GM15510 (cell line): ENCODE data around the gene VMA21.

Experiments used
- POLR2A ChIP-seq: IDR thresholded peaks from 3 replicates; pipeline ENCODE4 v1.6.1; 2011; ENCODE audit warnings: borderline replicate concordance; ENCODE audit not compliant: insufficient read length; ENCODE audit errors: extremely low read depth

The VMA21 gene, protein sequence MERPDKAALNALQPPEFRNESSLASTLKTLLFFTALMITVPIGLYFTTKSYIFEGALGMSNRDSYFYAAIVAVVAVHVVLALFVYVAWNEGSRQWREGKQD

DNA sequence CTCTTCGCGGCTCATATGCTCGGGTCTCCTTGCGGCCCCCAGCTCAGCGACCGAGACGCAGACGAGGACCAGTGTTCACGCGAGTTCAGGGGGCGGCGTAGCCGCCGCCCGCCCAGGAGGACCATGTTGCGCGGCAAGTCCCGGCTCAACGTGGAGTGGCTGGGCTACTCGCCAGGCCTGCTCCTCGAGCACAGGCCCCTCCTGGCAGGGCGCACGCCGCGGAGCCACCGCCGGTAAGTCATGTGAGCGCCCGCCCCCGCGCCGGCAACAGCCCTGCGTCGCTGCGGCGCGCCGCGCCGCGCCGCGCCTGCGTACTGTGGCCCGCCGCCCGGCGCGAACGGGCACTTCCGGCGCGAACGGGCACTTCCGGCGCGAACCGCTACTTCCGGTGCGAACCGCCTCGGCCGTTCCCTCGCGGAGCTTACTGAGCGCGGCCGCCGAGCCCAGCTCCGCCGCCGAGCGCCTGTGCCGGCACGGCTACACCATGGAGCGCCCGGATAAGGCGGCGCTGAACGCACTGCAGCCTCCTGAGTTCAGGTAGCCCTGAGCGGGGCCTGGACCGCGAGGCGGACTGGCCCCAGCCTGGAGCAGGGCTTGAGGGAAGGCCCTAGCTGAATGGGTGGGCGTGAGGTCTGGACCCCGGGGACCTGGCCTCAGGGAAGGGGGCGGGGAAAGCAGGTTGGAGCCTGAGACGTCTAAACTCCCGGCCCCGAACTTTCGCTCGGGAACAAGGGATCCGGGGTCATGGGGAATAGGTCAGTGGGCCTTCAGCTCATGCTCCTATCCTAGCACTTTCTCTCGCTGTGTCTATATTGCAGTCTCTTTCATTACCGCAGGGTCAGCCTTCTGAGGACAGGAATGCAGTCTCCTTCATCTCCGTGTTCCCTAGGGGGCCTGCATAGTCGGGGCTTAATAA is at the start of gene VMA21:
Gene VMA21 (plus strand): TSS at position 382 of the 916 bp plus-strand sequence. CDS start 103 bp downstream, at position 485.
- TF ChIP-seq POLR2A, result peak; percentile 67

DNA sequence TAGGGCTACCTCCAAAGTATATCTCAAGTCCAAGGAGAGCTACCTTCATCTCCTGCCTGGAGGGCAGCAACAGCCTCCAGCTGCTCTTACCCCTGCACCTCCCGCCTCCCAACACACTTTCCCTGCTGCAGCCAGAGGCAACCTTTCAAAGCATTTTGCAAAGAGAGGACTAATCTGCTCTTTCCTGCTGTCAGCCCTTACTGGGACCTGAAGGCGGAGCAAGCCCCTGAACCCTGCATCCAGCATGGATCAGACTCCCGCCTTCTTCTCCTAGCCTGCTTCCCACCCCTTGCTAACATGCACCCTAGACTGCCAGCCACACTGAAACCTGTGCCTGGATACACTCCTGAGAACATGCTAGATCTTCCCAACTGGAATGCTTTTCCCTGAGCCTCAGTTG is 37.7 kb upstream of the VMA21 start:
- TF ChIP-seq POLR2A, result no peak

DNA sequence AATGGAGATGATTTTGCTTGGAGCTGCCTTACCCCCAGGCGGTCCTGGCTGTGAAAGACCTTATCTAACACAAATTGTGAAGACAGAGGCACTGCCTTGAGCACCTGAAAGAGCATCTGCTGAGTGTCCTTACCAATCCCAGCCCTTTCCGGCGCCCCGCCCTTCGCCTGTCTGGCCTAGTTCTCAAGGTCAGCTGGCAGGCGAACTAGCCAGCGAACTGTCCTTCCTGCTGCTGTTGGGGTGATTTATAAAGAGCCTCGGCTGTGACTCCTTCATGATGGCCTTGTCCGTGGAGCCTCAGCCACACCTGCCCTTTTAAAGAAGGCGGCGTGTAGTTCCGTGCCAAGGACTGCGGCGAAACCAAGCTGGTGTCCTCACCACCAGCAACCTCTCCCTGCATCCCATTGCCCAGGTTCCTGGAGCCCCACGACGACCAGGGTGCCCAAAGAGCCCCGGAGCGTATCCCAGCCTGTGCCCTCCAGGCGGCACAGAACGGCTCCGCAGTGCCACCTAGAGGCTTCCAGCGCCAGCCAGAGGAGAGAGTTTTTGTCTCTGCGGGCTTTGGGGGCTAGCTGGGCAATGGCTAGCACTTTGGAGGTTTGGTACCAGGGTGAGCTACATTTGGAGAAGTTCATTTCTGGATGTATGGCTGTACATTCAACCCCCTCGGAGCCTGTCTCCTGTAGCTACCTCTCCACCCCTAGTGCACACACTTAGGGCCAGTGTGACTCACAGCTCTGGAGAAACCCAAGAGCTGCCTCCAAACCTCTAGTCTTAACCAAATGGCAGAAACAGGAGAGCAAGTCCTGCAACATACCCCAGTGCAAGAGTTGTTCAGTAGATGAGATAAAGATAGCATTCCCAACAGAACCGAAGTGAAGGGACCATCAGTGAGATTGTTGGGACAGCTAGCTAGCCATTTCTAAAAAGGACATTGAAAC is 36.8 kb upstream of the VMA21 start:
- no peak for TF ChIP-seq POLR2A

DNA sequence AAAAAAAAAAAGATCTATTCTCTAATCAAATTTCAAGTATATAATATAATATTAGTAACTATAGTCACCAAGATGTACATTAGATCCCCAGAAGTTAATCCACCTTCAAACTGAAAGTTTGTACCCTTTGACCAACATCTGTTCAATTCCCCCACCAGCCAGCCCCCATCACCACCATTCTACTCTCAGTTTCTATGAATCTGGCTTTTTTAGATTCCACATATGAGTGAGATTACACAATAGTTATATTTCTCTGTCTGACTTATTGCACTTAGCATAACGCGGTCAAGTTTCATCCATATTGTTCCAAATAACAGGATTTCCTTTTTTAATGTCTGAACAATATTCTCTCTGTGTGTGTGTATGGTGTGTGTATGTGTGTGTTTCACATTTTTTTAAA is 33.7 kb upstream of the VMA21 start:
- TF ChIP-seq POLR2A, result no peak

DNA sequence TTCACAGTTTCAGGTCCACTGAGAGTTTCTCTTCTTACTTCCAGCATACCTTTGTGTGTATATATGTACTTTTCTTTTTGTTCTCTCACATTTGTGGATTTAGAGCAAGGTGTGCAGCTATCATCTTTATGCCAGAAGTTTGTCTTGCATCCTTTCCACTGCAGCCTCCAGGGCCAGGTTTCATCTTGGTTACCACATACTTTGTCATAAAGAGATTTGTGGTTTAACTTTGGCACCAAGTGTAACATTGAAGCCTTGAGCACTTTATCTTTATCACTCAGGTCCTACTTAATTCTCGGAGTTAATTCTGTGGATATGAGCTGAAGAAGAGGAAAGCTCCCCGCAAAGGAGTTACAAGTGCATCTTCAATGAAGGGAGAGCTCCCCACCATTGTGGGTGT is 31.4 kb upstream of the VMA21 start:
- TF ChIP-seq POLR2A, result no peak

DNA sequence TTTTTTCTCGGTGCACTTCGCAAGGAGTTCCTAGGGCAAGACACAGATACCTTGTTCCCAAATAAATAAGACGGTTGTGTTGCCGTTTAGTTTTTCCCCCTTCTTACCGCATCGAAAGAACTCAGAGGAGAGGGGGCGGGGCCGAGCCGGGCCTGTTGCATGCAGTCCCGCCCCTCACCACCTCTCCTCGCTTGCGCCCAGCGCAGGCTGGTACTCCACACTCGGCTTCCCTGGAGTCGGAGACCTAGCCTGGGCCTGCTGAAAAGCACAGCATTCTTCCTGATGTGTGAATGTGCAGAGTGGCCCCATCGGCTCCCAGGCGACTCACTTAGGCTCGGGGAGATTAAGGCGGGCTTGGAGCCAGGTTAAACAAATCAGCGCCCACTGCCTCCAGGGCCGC is 26.1 kb upstream of the VMA21 start:
- no peak for TF ChIP-seq POLR2A

DNA sequence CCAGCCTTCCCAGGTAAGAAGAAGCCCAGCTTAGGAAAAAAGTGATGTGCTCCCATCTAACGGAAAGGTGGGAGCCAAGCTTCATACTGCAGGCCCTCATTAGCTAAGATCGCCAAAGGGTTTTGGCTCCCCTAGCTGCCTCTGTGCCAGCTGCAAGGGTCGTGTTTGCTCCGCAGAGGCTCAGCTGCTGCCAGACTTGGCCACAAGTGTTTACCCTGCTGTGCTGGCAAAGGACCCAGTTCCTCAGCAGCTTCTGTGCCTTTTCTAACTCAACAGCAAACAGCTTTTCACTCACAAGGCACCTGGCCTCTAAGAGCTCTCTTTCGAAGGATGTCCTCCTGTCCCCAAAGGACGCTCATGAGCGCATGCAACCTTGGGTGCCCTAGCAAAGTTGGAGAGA is 12.2 kb upstream of the VMA21 start:
- no peak for TF ChIP-seq POLR2A

DNA sequence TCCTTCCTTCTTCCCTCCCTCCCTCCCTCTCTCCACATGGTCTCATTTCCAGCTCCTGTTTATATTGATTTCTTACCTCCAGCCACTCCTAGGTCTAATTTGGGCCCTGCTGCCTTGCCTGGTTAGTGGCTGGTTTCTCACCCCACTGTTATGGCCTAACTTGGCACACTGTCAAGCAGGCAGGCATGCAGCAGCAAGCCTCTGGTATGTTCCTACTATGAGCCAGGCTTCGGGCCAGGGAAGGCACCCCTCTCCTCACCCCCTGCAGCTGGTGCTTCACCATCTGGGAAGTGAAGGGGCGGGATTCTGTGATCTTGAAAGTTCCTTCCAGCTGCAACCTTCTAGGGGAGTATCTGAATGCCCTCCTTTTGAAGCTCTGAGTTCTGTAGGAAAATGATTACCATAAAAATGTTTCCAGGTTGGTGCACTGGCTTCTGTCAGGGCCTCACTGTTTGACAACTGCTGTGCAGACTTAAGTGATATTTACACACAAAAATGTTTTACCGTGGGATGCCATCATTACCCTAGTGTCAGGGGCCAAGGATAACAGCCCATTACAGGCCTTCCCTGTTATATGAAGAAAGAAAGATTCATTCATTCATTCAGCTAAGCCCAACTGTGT is 10.1 kb upstream of the VMA21 start:
- TF ChIP-seq POLR2A, result no peak

DNA sequence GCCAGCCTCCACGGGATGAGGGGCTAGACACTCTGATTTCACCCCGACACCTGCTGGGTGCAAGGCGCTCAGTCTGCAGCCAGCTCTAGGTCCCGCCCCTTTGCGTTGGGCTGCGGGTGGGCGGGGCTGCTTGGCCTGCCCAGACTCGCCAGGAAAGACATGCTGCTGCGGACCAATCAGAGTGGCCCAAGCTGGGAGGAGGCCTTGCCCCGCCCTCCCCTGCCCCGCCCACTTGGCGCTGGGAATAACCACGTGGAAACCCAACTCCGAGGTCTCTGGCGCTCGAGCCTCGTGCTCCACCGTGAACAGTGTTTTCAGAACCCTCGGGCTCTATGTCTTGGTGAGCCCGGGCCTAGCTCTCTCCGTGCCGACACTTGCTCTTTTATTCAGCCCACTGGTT is 5.3 kb upstream of the VMA21 start:
- no peak for TF ChIP-seq POLR2A

DNA sequence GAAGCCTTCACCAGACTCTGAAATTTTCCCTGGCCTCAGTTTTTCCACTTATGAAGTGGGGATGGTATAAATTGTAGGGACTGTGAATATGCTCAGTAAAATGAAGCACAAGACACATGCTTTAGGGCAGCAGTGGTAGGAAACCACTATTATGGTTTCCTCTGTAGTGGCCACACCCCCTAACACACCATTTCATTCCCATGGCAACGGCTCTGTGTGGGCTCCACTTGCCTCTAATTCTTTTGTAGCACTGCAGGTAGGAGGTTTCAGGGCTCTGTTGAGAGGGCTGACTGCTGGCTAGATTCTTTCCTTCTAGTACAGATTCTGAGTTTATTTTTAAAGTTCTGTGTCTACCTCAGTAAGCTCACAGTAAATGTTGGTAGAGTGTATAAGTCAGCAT is 3.5 kb upstream of the VMA21 start:
- TF ChIP-seq POLR2A, result no peak

DNA sequence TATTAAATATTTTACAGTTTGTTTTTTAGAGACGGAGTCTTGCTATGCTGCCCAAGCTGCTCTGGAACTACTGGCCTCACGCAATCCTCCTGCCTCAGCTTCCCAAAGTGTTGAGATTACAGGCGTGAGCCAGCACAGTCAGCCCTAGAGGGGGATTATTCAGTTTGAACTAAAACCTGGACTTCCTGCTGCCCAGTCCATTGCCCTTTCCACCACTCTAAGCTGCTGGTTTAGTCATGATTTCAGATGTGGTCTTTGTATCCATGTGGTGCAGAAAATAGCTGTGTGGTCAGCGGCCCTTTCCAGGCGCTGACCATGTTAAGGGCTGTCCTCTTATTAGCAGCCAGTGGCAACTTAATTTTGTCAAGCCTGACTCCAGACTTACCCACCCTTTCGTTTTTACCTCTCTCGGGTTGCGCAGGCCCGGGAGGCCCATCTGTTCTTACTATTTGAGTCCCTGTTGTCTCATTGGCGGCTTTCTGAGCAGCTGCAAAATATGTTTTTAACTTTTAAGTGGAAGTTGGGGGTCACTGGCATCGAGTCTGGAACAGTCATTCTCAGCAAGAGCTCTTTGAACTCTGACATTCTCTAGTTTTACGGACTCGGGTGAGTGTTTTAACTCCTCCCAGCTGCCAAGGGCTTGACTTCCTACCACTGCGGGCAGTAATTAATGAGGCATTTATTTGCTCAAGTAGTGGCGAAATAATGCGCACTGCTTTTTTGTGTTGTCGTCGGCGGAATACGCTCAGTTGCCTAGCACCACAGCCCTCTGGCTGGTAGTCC is 773 bp upstream of the VMA21 start:
- no peak for TF ChIP-seq POLR2A

DNA sequence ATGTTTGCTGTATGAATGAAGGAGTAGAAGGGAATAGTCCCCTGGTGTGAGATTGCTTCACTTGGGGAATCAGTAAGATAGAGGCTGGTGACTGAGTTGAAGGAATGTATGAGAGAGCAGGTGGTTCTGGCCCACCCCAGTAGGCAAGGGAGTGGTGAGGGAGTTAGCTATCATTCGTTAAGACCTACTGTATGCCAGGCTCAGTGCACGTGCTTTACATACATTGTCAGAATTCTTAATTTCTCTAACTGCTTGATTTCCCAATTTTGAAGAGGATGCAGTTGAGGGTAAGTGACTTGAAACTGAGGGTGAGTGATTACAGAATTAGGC is 700 bp downstream of the VMA21 start:
- TF ChIP-seq POLR2A, result no peak

DNA sequence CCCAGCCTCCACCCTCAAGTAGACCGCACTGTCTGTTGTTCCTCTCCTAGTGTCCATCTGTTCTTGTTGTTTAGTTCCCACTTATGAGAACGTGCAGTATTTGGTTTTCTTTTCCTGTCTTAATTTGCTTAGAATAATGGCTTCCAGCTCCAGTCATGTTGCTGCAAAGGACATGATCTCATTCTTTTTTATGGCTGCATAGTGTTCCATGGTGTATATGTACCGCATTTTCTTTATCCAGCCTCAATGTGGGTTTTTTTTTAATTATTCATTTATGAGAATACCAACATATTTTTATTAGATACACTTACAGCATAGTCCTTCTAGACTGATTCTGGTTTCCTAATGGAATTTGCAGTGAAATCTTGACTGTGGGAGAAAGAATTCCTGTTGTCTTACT is 1.3 kb downstream of the VMA21 start:
- TF ChIP-seq POLR2A, result no peak
